MM.1S (cell line): Measurements from ENCODE around the gene FBXL20.

ENCODE experiments used
- DNase-seq: peaks from one replicate; pipeline ENCODE4 v3.0.0-alpha.2; 2015
- H2AFZ ChIP-seq: fragments of 300-600 bp; sonication (generic); 2 replicates; pipeline ENCODE4 v1.6.0; 2016; ENCODE audit warnings: antibody characterized with exemption, low read length
- H3F3A ChIP-seq: fragments of 300-600 bp; sonication (generic); 2 replicates; pipeline ENCODE4 v1.6.1; 2016; ENCODE audit warnings: mild to moderate bottlenecking, antibody characterized with exemption, low read length, moderate library complexity, mixed read lengths; ENCODE audit not compliant: insufficient read depth
- H3K27ac ChIP-seq: fragments of 300-600 bp; sonication (generic); 2 replicates; pipeline ENCODE4 v1.5.1; 2016; ENCODE audit warnings: mild to moderate bottlenecking, low read length
- H3K27me3 ChIP-seq: fragments of 300-600 bp; sonication (generic); replicated peaks from 2 replicates; pipeline ENCODE4 v1.6.0; 2016; ENCODE audit warnings: low read length; ENCODE audit not compliant: insufficient read depth
- H3K36me3 ChIP-seq: fragments of 300-600 bp; sonication (generic); replicated peaks from 2 replicates; pipeline ENCODE4 v1.6.1; 2016; ENCODE audit warnings: mild to moderate bottlenecking, low read length, mixed read lengths; ENCODE audit not compliant: insufficient read depth
- H3K4me1 ChIP-seq: fragments of 300-600 bp; sonication (generic); 2 replicates; pipeline ENCODE4 v1.6.1; 2016; ENCODE audit warnings: low read length, mixed read lengths
- H3K4me2 ChIP-seq: fragments of 300-600 bp; sonication (generic); 2 replicates; pipeline ENCODE4 v1.6.0; 2016; ENCODE audit warnings: low read depth, low read length
- H3K4me3 ChIP-seq: fragments of 300-600 bp; sonication (generic); 2 replicates; pipeline ENCODE4 v1.5.1; 2016; ENCODE audit warnings: low read length, mixed read lengths
- H3K79me2 ChIP-seq: fragments of 300-600 bp; sonication (generic); 2 replicates; pipeline ENCODE4 v1.6.1; 2016; ENCODE audit warnings: mixed run types, low read length, mixed read lengths
- H3K9ac ChIP-seq: fragments of 300-600 bp; sonication (generic); 2 replicates; pipeline ENCODE4 v1.6.1; 2016; ENCODE audit warnings: low read length, mixed read lengths
- H3K9me2 ChIP-seq: fragments of 300-600 bp; sonication (generic); replicated peaks from 2 replicates; pipeline ENCODE4 v1.6.1; 2016; ENCODE audit warnings: mild to moderate bottlenecking, low read length, mixed read lengths; ENCODE audit not compliant: insufficient read depth
- H3K9me3 ChIP-seq: fragments of 300-600 bp; sonication (generic); replicated peaks from 2 replicates; pipeline ENCODE4 v1.6.1; 2016; ENCODE audit warnings: mild to moderate bottlenecking, low read length, mixed read lengths; ENCODE audit not compliant: insufficient read depth
- H4K20me1 ChIP-seq: fragments of 300-600 bp; sonication (generic); 2 replicates; pipeline ENCODE4 v1.6.1; 2016; ENCODE audit warnings: mild to moderate bottlenecking, low read length, moderate library complexity, mixed read lengths; ENCODE audit not compliant: insufficient read depth
- CTCF ChIP-seq: fragments of 300-600 bp; sonication (generic); IDR thresholded peaks from 2 replicates; pipeline ENCODE4 v1.5.1; 2016; ENCODE audit warnings: antibody characterized with exemption, low read length, mixed read lengths
- EZH2 ChIP-seq: fragments of 300-600 bp; sonication (generic); optimal IDR thresholded peaks from 2 replicates; pipeline ENCODE3; 2017; ENCODE audit warnings: low read depth, mild to moderate bottlenecking, antibody characterized with exemption, low read length, mixed read lengths
- EZH2phosphoT487 ChIP-seq: fragments of 300-600 bp; sonication (generic); IDR thresholded peaks from 2 replicates; pipeline ENCODE4 v1.6.1; 2018; ENCODE audit warnings: antibody characterized with exemption, low read length

The FBXL20 gene

GRCh38 chr17:39359994-39360393, 41.4 kb downstream of the FBXL20 start:
- H3K27me3 ChIP-seq, result no peaks in the 10 kb centered on the region

GRCh38 chr17:39357986-39358385, 43.4 kb downstream of the FBXL20 start:
- H3K27me3 ChIP-seq, result no peaks in the 10 kb centered on the region
- H3K9ac ChIP-seq, result no peak overlapping the region
- no peak overlapping the region for H2AFZ ChIP-seq
- no peaks in the 10 kb centered on the region for H3K9me2 ChIP-seq
- DNase-seq, result no peak
- no peaks in the 10 kb centered on the region for H3K79me2 ChIP-seq
- no peaks in the 10 kb centered on the region for H4K20me1 ChIP-seq
- no peak for TF ChIP-seq EZH2phosphoT487
- no peak for TF ChIP-seq EZH2
- TF ChIP-seq CTCF, result no peak
- no peak overlapping the region for H3K27ac ChIP-seq
- H3K4me3 ChIP-seq, result no peak overlapping the region
- no peaks in the 10 kb centered on the region for H3K36me3 ChIP-seq
- peaks cover 6% of the 10 kb centered on the region; the same call in 1 of the 2 replicates for H3K4me1 ChIP-seq
- no peaks in the 10 kb centered on the region for H3K9me3 ChIP-seq
- peaks cover 5% of the 10 kb centered on the region; the same call in 1 of the 2 replicates for H3F3A ChIP-seq
- H3K4me2 ChIP-seq, result no peak overlapping the region

More at GRCh38 chr17:39359994-39360393, 41.4 kb downstream of the FBXL20 start:
- no peak overlapping the region for H3K4me3 ChIP-seq
- H3K4me1 ChIP-seq, result no peaks in the 10 kb centered on the region
- H3K9me3 ChIP-seq, result no peaks in the 10 kb centered on the region
- no peak overlapping the region for H3K4me2 ChIP-seq
- H3F3A ChIP-seq, result no peaks in the 10 kb centered on the region
- no peak overlapping the region for H2AFZ ChIP-seq
- TF ChIP-seq EZH2 (no peak), EZH2phosphoT487 (no peak), CTCF (no peak)
- DNase-seq, result no peak
- H3K9ac ChIP-seq, result no peak overlapping the region
- no peaks in the 10 kb centered on the region for H4K20me1 ChIP-seq
- H3K79me2 ChIP-seq, result no peaks in the 10 kb centered on the region
- H3K9me2 ChIP-seq, result no peaks in the 10 kb centered on the region
- no peak overlapping the region for H3K27ac ChIP-seq
- H3K36me3 ChIP-seq, result no peaks in the 10 kb centered on the region

- TF ChIP-seq CTCF (no peak), EZH2phosphoT487 (no peak), EZH2 (no peak)
- peaks cover 6% of the 10 kb centered on the region; the same call in 1 of the 2 replicates for H3K4me1 ChIP-seq
- no peaks in the 10 kb centered on the region for H3K36me3 ChIP-seq
- H3K27me3 ChIP-seq, result no peaks in the 10 kb centered on the region
- peaks cover 5% of the 10 kb centered on the region; the same call in 1 of the 2 replicates for H3F3A ChIP-seq
- no peak overlapping the region for H3K4me3 ChIP-seq
- no peaks in the 10 kb centered on the region for H4K20me1 ChIP-seq
- H3K79me2 ChIP-seq, result no peaks in the 10 kb centered on the region
- no peak overlapping the region for H2AFZ ChIP-seq
- no peak for DNase-seq
- no peak overlapping the region for H3K27ac ChIP-seq
- H3K9ac ChIP-seq, result no peak overlapping the region
- H3K4me2 ChIP-seq, result no peak overlapping the region
- H3K9me2 ChIP-seq, result no peaks in the 10 kb centered on the region
- no peaks in the 10 kb centered on the region for H3K9me3 ChIP-seq
Observed at GRCh38 chr17:39357488-39357887, 43.9 kb downstream of the FBXL20 start.
